Psoas muscle (tissue), 8 donors: ENCODE data around the gene PDE4D. TPM values are rescaled to one million over a fixed set of nuclear protein-coding genes. Genes with fewer than 3 reads are reported as not detected.
A peak's percentile ranks its signal among the peaks of the same experiment; 100 is the strongest.

Source experiments
- ATAC-seq, 4 donors: fragments of 200-7000 bp; cut with Tn5 transposase; one replicate each; pipeline ENCODE4 v1.9.1; 2020; ENCODE audit warnings: moderate library complexity in 3 of 4, mild to moderate bottlenecking in 2 of 4
- DNase-seq, 2 donors: peaks; one replicate each; pipeline ENCODE4 v3.0.0-alpha.2; 2020
- H3K27ac ChIP-seq: fragments of 200-600 bp; one replicate; pipeline ENCODE4 v1.8.0; 2022
- H3K27me3 ChIP-seq, 3 donors: fragments of 200-600 bp in 1 of 3; one replicate each; pipeline versions ENCODE4 v1.6.1 to v1.8.0; 2013 to 2022; ENCODE audit warnings: low read length in 2 of 3, mild to moderate bottlenecking in 2 of 3, moderate library complexity in 1 of 3; ENCODE audit not compliant: insufficient read depth in 3 of 3
- H3K36me3 ChIP-seq, 2 donors: fragments of 200-600 bp in 1 of 2; one replicate each; pipeline versions ENCODE4 v1.6.1 to v1.8.0; 2013 to 2022; ENCODE audit warnings: low read depth in 1 of 2, mild to moderate bottlenecking in 1 of 2, moderate library complexity in 1 of 2; ENCODE audit not compliant: insufficient read depth in 1 of 2
- H3K4me1 ChIP-seq: fragments of 200-600 bp; one replicate; pipeline ENCODE4 v1.8.0; 2022
- H3K4me3 ChIP-seq: fragments of 200-600 bp; one replicate; pipeline ENCODE4 v1.8.0; 2022; ENCODE audit warnings: mild to moderate bottlenecking
- H3K9me3 ChIP-seq: fragments of 200-600 bp; one replicate; pipeline ENCODE4 v1.8.0; 2022
- CTCF ChIP-seq: fragments of 200-600 bp; IDR thresholded peaks from one replicate; pipeline ENCODE4 v1.8.0; 2022; ENCODE audit warnings: antibody characterized with exemption
- WGBS, 3 donors: extraction: QIAGEN DNeasy Blood & Tissue Kit; methylation state at CpG; one replicate each; pipeline versions ENCODE4 v1.1.6 to v1.1.7; 2013; 5-methylcytosine and 5-hydroxymethylcytosine counted together
- intact Hi-C, 2 donors: fragments of 100-400 bp; cut with DNase I; formaldehyde crosslinking; loops; one replicate each; pipeline versions ENCODE4 v1.11.0 to v1.14.2; 2022
- polyA plus RNA-seq, 3 donors: library from polyadenylated mRNA; stranded (reverse); fragments of 200-250 nt; gene quantifications; one replicate each; pipeline ENCODE4 v1.2.3, GENCODE V29; 2013
- total RNA-seq, 4 donors: library from RNA; stranded (reverse); fragmentation: NEBNext Ultra II Directional in 2 of 4; extraction: Animal tissue kit (Norgen Biotek cat#: 25700) in 2 of 4; gene quantifications; one replicate each; pipeline versions ENCODE4 v1.2.1 to v1.2.4, GENCODE V29; 2021 to 2023
- donor health status: healthy with polysubstance abuse.
- donor health status: DM: no; HTN: no; CAD: no; lungs with moderate emphysema.
- donor health status: Bipolar disorder and iron deficiency.
- donor health status: healthy.
- donor health status: DM: yes; HTN: yes; CAD: no.
- donor health status: DM: no; HTN: no; CAD: no.
- donor health status: DM: no; HTN: no; CAD: no.
- donor health status: DM: yes; HTN: yes; CAD: no.

The PDE4D gene
- total and polyA plus RNA-seq, 7 donors = 42.6 to 283 (median 88.7) TPM

GRCh38 chr5:59025734-59026133 is 867.8 kb downstream of the PDE4D start:
- peak overlapping the region; percentile 52 for H3K27ac ChIP-seq

GRCh38 chr5:59021837-59022514 is 871.5 kb downstream of the PDE4D start:
- TF ChIP-seq CTCF = no peak
- H3K4me1 ChIP-seq = peaks cover 48% of the 10 kb centered on the region
- intact Hi-C loops = no loop called here
- peak overlapping the region; percentile 82 for H3K27ac ChIP-seq
- DNase-seq (peak; percentile 69 to 84), ATAC-seq (peak; percentile 74 to 80 (median 80))
- peak overlapping the region; percentile 22 for H3K4me3 ChIP-seq
- H3K36me3 ChIP-seq = peaks cover under 1 to 16% of the 10 kb centered on the region in 2 donors
- no peaks in the 10 kb centered on the region for H3K27me3 ChIP-seq
- no peaks in the 10 kb centered on the region for H3K9me3 ChIP-seq
- 44 to 65% (median 53%) methylated on average over 7 of the region's 7 CpGs for WGBS, 3 donors

More at GRCh38 chr5:59025734-59026133, 867.8 kb downstream of the PDE4D start:
- intact Hi-C loops = no loop called here
- 95 to 100% (median 97%) methylated on average over 1 of the region's 1 CpG for WGBS, 3 donors
- peaks cover 5 to 12% of the 10 kb centered on the region in 2 donors for H3K36me3 ChIP-seq
- H3K4me1 ChIP-seq = peaks cover 40% of the 10 kb centered on the region
- H3K4me3 ChIP-seq = no peak overlapping the region
- no peaks in the 10 kb centered on the region for H3K27me3 ChIP-seq
- DNase-seq (no peak), ATAC-seq (no peak)
- TF ChIP-seq CTCF = no peak
- H3K9me3 ChIP-seq = no peaks in the 10 kb centered on the region

- no peak for DNase-seq
- peak overlapping the region; percentile 22 for H3K4me3 ChIP-seq
- H3K27me3 ChIP-seq = no peaks in the 10 kb centered on the region
- TF ChIP-seq CTCF = no peak
- H3K4me1 ChIP-seq = peaks cover 41% of the 10 kb centered on the region
- intact Hi-C loops = no loop called here
- H3K9me3 ChIP-seq = no peaks in the 10 kb centered on the region
- peak overlapping the region; percentile 82 for H3K27ac ChIP-seq
- H3K36me3 ChIP-seq = peaks cover 0 to 22% of the 10 kb centered on the region in 2 donors
- ATAC-seq = peak; percentile 56 to 81 (median 77)
These were observed 872.2 kb downstream of the PDE4D start for GRCh38 chr5:59021286-59021673.

DNA sequence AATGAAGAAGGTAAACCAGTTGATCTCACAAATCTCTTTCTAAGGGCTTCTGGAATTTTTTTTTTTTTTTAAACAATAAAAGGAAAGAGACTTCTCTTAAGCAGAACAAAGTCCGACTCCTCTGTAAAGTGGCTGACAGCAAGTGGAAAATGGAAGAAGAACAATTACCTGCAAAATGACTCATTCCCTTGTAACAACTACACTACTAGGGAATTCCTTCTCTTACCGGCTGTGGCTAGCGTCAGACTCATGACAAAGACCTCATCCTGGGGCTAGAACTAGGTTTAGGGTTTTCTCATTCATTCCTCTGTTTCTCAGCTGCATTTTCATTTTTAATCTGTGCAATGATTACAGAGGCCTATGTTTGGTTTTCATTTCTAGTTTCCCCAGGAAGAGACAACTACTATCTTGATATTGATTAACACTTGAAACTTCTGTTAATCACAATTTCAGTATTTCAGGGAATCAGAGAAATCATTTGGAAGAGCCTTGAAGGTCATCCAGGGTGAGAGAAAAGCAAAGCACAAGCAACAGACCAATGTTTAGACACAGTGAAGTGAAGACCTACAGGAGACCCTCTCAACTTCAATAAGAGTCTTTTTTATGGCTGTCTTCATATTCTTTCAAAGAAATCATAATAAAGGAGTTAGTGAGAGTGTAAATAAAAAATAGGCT is 872.8 kb downstream of the PDE4D start:
- WGBS, 3 donors = 52 to 77% (median 61%) methylated on average over 3 of the region's 3 CpGs

More for the DNA sequence above, 872.8 kb downstream of the PDE4D start:
- no peaks in the 10 kb centered on the region for H3K27me3 ChIP-seq
- no peak for TF ChIP-seq CTCF
- ATAC-seq = peak in 1 of 4 donors; percentile 3
- peak overlapping the region; percentile 82 for H3K27ac ChIP-seq
- no peaks in the 10 kb centered on the region for H3K9me3 ChIP-seq
- peaks cover 36% of the 10 kb centered on the region for H3K4me1 ChIP-seq
- intact Hi-C loops = no loop called here
- H3K36me3 ChIP-seq = peaks cover 0 to 22% of the 10 kb centered on the region in 2 donors
- no peak for DNase-seq
- peak overlapping the region; percentile 22 for H3K4me3 ChIP-seq
